Measurements from ENCODE around the gene RASAL3.

GRCh38 chr19:15423130-15423529, 41.2 kb downstream of the RASAL3 start:
- no peak for TF ChIP-seq CTCF (IDR thresholded peaks at IDR 0.05)
- no peak for TF ChIP-seq POLR2A (IDR thresholded peaks at IDR 0.05)
